ENCODE measurements around the gene RNPEPL1.

Gene RNPEPL1

DNA sequence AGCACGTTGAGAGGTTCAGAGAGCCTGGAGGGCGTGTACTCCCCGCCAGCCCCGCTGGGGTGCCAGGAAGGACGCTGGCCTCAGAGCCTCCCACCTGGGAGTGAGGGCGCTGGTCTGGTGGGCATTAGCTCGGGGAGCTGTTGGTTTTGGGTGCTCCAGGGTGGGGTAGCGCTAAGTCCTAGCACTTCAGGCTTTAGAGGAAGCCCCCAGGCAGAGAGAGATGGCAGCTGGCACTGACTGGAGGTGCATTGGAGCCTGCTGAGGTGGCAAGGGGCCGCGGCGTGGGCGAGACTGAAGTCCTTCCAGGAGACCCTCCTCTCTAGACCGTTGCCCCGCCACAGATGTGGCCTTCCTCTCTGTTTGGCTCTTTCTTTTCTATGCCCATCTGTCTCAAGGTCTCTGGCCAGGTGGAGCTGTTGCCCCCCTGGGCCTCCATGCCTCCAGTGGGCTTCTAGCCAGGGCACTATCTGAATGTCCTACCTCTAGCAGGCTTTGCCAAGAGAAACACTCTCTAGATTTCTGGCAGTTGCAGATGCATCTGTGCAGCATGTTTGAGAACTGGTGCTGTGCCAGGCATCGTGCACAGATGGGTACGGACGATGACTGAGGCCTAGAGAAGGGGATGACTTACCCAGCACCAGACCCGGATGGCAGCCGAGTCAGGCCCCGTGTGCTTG lies 24.9 kb downstream of the RNPEPL1 start:
- no peak for FAIRE-seq

DNA sequence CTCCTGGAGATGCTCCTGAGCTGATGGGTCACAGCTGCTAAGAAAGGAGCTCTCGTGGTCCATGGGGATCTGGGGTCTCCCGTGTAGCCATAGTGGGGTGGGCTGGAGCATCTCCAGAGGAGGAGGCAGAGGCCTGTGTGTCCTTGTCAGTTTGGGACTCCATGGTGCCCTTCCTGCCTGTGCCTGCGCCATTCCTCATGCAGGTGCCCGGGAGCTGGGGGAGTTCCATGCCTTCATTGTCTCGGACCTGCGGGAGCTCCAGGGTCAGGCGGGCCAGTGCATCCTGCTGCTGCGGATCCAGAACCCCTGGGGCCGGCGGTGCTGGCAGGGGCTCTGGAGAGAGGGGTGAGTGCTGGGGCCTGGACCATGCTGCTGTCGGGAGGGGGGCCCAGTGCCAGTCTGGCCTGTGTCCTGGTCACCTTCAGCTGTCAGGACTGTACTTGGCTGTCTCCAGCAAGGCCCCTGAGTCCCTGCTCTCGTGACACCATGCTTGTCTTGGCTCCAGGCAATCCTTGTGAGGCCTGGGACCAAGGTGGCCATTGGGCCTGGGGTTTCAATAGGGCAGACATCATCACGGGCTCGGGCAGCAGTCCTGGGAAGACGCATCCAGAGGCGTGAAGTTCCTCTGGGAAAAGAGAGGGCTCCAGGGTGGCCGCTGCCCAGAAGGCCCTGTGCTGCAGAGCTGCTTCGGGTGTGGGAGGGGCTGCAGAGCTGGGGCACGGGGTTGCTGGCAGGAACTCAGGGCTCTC lies 25.6 kb downstream of the RNPEPL1 start:
- no peak for FAIRE-seq

DNA sequence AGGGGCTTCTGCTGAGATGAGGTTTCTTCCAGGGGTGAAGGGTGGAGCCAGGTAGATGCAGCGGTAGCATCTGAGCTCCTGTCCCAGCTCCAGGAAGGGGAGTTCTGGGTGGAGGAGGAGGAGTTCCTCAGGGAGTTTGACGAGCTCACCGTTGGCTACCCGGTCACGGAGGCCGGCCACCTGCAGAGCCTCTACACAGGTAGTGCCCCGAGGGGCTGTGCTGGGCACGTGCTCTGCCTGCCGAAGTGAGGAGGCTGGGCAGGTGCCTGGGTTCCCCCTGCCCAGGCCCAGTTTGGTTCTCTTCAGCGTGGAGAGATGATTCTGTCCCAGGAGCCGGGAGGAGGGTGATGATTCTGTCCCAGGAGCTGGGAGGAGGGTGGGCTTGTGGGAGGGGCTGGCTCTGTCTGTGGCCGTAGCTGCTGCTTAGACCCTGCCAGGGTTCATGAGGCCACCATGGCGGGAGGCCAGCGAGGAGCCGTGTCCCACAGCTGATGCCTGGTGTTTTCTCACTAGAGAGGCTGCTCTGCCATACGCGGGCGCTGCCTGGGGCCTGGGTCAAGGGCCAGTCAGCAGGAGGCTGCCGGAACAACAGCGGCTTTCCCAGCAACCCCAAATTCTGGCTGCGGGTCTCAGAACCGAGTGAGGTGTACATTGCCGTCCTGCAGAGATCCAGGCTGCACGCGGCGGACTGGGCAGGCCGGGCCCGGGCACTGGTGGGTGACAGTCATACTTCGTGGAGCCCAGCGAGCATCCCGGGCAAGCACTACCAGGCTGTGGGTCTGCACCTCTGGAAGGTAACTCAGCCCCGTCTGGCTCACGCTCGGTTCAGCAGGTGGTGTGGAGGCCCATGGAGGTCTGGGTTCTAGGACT lies 26.5 kb downstream of the RNPEPL1 start:
- no peak for FAIRE-seq

DNA sequence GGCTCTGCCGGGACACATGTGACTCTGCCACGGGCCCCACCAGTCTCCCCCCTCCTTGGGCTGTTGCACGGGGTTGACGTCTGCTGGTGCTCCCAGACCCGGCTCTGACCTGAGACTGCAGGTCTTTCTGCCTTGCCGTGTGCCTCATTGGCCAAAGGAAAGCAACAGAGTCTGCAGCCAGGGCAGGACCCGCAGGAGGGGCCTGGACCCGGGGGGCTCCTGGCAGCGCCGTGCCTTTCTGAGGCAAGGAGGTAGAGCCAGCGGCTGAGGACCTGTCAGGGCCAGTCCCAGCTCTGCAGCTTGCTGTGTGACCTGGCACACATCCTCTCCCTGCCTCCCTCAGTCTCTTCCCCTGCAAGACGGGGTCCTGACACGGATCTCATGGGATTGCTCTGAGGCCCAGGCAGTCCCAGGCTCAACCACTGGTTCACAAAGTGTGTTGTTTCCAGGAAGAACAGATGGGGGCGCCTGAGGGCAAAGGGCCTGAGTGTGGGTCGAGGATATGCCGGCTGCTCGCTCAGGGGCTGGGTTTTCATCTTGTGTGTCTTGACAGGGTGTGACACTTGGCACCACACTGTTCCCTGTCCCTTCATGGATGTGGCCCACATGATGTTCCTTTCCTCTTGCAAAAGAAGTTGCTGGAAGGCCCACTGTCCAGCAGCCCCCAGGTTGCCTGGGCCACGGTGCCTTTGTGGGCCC lies 27.2 kb downstream of the RNPEPL1 start:
- no peak for FAIRE-seq

DNA sequence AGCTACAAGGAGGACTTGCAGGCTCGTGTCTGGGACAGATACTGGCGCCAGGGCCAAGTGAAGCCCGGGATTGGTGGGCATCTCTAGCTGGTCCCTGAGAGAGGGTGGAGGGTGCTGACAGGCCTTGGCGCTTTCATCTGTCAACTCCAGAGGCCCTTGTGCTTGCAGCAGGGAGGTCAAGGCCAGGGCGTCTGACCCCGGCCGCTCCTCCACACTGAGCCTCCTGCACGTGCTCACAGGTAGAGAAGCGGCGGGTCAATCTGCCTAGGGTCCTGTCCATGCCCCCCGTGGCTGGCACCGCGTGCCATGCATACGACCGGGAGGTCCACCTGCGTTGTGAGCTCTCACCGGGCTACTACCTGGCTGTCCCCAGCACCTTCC lies 27.8 kb downstream of the RNPEPL1 start:
- FAIRE-seq = no peak

DNA sequence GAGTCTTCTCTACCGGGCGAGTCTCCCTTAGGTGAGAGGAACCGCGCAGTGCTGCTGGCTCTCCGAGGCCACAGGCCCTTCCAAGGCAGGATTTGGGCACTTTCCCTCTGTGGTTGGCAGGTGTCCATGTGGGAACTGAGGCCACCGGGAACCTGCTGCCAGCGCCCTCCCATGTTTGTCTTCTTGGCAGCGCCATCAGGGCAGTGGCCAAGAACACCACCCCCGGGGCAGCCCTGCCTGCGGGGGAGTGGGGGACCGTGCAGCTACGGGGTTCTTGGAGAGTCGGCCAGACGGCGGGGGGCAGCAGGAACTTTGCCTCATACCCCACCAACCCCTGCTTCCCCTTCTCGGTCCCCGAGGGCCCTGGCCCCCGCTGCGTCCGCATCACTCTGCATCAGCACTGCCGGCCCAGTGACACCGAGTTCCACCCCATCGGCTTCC lies 28.2 kb downstream of the RNPEPL1 start:
- no peak for FAIRE-seq

DNA sequence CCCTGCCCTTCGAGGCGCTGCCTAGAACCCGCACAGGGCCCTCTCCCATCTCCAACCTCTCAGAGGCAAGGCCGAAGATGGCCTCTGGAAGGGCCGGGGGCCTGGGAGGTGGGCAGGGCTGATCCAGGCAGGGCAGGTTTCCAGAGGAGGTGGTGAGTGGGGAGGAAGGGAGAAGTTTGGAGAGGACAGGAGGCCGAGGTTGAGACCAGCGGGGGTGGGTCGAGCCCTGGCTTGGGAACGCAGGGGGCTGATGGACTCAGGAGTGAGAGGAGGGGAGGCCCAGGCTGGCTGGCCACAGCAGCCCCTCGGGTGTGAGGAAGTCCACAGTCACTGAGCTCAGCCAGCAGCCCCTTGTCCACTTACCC lies 28.8 kb downstream of the RNPEPL1 start:
- no peak for FAIRE-seq

DNA sequence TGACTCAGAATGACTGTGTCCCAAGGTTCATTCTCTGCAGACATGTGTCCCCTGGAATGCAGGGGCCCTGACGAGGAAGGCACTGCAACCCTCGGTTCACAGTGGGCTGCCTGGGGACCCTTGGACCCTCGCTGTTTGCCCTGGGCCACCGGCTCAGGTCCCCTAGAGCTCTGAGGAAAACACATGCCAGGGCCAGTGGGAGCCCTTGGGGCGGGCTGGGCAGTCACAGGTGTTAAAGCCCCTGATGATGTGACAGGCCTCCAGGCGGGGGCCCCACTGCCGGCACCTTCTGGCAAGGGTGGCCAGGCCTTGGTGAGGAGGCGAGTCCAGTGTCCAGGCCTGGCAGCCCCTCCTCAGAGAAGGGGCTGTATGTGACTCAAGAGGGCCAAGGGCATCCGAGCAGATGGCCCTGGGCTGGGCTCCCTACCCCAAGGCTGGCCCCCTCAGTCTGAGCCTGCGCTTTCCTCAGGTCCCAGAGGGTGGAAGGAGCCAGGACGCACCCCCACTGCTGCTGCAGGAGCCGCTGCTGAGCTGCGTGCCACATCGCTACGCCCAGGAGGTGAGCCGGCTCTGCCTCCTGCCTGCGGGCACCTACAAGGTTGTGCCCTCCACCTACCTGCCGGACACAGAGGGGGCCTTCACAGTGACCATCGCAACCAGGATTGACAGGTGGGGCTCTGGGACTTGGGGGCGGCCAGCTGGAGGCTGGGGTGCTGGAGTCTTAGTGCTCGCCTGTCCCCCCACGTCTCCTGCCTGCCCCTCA lies 29.3 kb downstream of the RNPEPL1 start:
- FAIRE-seq = no peak

DNA sequence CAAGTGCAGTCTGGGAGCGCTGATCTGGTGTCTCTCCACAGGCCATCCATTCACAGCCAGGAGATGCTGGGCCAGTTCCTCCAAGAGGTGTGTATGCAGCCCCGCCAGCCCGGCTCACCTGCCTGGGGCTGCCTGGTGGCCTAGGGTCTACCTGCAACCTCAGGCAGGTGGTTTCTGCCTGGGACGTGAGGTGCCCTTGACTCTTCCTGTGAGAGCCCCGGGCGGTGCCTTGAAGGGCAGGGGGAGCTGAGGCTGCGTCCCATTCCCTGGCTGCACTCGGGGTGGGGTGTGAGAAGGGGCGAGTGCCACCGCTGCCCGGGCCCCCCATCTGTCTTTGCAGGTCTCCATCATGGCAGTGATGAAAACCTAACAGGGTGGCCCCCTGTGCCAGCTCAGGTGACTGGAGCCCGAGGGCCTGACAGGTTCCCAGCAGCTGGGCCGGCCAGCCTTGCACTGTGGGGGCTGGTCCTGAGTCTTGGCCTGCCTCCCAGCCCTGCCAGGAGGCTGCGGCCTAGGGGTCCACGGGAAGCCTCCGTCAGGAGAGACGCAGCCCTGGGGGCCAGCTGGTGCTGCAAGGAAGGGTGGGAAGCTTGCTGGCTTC lies 30.1 kb downstream of the RNPEPL1 start:
- FAIRE-seq = no peak

DNA sequence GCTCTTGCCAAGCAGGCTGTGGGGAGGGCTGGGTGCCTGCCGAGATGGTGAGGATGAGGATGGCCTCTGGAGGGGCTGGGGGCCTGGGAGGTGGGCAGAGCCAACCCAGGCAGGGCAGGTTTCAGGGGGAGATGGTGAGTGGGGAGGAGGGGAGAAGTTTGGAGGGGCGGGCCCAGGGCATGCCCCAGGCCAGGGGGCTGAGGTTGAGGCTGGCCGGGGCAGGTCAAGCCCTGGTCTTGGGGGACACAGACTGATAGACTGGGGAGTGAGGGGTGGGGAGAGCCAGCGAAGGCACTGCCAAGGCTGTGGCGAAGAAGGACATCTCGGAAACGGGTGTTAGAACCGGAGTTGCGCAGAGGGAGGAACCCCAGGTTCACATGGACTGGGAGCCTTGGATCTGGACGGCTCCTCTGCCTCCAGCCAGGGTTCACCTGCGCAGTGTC lies 30.9 kb downstream of the RNPEPL1 start:
- no peak for FAIRE-seq

DNA sequence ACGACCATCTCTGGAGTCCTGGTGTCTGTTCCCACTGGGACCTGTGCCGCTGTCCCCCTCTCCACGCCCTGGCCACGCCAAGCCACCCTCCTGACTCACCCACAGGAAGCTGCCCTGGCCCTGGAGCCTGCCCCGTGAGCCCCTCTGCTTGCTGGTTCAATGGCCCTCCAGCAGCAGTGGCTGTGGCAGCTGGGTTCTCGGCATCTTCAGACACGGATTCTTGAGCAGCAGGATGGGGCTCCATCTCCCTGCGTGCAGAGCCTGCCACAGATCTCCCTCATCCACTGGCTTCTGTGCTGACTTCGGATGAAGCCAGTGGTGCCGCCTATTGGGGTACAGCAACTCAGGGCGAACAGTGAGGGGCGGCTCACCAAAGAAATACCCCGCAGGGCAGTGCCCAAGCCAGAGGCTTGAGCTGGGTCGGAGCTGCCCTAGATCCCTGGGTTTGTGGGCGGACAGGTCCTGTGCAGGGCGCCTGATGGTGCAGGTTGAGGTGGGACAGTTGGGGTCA lies 32.2 kb downstream of the RNPEPL1 start:
- FAIRE-seq = no peak

DNA sequence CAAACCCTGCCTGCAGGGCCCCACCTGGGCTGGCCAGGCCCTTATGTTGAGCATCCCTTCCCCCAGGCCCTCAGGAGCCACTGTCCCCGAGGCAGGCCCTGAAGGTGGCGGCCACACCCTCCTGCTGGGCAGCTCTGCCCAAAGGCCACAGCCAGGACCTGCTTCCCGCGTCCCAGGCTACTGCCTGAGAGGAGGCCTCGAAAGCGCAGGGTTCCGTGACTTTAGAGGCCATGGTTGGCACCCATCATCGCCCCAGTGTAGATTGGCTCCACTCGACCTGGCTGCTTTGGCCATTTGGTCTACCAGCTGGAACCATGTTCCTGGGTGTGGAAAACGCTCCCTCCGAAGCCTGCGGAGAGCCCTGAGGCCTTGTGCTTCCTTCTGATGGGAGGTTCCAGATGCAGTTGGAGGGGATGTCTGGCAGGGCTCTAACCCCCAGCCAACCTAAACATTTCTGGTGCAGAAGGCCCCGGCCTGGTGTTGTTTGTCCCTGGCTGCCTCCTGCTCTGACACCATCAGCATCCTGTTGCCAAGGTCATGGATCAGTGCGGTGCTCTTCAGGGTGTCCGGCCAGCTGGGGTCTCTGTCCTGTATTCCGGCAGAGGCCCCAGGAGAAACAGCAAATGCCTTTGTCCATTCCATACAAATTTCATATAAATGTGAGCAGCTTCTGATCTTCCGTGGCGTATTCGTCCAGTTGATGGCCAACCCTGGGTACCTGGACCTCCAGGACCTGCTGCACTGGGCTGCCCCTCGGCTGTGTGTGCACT lies 33.0 kb downstream of the RNPEPL1 start:
- FAIRE-seq = no peak

DNA sequence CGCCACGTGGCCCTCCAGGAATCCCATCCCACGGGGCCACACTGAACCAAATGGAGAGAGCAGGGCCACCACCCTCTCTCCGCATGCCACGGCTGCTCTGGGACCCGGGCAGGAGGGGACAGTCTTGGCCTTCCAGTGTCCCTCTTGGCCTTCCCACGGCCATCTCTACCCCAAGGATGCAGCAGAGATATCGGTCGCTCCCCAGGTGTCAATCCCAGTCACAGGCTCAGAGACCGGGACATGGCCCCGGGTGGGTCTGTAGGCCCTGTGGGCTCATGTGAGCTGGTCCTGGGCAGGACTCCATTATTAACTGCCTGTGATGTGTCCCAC lies 33.5 kb downstream of the RNPEPL1 start:
- no peak for FAIRE-seq

DNA sequence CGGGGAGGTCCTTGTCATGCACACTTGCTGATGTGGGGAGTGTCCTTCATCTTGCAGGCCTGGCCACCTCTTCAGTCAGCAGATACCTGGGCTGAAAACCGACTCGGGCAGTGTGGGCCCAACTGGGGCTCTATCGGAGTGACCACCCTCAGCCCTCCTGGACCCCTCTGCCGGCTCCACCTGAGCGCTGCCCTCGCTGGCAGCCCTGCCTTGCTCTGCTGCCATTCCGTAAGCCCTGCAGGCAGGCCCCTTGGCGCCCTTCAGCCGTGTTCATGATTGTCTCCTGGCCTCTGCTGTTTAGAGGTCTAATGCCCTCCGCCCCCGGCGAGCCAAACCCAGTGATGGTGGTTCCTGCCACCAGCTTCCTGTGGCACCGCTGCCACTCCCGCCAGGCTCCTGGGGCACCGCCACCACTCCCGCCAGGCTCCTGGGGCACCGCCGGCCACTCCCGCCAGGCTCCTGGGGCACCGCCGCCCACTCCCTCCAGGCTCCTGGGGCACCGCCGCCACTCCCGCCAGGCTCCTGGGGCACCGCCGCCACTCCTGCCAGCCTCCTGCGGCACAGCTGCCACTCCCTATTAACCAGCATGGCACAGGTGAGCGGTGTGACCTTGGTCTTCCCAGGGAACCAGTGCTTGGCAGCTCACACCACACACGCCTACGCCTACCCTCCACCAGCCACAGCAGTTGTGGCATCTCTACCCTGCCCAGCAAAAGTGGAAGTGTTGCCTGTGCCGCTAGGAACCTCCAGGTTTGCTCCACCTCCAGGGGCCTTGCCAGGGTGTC lies 34.2 kb downstream of the RNPEPL1 start:
- FAIRE-seq = no peak

DNA sequence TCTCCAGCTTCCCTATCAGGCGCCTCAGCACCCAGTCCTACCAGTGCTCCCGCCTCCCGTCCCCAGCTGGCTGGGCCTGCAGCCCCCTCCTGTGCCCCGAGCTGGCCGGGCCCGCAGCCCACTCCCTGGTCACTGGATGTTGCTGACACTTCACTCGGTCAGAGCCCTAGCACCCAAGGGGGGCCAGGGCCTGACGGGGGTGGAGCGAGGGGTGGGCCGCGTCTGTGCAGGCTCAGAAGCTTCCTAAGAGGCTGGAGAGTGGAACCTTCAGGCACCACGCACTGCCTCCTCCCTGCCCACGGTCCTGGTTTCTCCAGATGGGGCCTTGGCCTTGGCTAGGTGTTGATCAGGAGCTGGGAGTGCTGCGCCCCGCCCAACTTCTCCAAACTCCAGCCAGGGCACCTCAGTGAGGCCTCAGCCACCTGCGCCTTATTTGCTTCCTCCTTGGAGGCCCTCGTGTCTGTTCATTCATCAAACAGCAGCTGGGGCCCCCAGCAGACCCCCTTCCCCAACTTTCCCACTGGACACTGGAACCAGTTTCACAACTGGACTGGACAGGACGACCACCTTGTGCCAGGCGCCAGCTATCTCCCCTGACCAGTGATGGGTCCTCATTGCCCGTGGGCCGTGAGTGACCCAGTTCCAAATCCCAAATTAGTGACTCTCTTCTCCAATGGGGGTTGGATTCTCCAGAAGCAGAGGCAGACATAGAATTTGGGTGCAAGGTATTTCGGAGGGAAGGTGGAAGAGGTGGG lies 35.0 kb downstream of the RNPEPL1 start:
- FAIRE-seq = no peak

DNA sequence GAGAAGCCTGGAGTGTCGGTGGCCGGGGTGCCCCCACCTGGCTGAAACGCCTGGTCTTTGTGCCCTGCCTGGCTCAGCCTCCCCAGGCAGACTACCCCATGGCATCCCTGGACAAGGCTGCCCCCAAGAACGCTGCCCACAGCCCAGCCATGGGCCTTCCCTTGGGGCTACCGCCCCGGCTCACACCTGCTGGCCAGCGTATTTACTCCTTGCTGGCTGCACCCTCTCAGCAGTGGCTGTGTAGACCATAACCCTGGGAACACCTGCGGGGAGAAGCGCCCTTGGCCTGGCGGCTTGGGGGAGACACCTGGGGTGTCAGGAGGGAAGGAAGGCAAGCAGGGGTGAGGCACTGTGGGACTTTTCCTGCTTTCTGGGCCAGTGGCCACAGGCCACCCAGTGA lies 35.6 kb downstream of the RNPEPL1 start:
- no peak for FAIRE-seq

DNA sequence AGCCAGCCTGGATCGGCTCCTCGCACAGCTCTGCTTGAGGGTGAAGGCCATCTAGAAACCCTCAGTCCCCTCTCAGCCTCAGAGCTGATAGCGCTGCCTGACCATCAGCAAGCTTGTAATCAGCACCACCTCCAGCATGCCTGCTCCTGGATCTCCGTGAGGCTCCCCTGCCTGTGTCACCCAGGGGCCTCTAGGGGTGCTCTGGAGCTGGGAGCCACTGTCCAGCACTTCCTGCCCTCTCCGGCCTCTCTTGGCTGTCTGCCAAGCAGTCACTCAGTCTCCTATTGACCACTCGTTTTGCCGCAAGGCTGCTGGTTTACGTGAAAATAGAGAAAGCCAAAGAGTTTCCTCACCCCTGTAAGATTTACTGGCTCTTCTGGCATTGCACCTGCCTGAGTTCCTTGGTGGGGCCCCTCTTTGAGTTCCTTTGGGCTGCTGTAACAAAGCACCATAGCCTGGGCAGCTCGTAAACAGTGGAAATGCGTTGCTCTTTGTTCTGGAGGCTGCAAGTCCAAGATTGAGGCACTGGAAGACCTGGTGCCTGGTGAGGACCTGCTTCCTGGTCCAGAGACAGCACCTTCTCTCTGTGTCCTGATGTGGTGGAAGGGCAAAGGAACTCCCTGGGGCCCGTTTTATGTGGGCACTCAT lies 36.1 kb downstream of the RNPEPL1 start:
- FAIRE-seq = no peak

DNA sequence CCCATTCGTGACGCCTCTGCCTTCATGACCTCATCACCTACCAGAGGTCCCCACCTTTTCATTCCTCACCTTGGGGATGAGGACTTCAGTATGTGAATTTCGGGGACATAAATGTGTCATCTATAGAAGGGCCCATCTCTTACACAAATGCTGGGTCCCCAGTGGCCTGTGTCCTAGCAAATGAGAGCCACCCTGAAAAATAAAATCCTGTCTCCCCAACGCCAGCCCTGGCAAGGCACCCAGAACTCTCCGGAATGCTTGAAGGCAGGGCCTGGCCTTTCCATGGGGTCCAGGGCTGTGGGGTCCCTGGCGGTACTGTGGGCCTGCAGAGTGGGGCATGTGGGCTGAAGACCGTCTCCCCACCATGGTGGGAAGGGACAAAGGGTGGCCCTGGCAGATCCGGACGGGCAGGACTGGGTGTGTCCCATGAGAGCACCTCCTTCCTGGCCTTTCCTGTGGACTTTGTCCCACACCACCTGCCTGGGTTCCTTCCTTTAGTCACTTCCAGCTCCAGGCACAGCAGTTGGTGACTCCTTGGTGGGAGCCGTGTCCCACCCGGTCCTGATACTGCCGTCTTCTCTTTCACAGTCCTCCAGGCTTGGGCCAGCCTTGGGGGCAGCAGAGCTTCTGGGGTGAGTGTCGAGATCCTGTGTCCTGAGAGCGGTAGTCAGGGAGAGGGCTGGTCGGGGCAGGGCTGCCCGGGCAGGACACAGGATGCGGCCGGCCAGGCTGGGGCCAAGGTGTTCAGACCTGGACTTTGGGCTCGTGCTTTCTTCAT lies 36.8 kb downstream of the RNPEPL1 start:
- FAIRE-seq = no peak

Measured in TTC549 (cell line).